GM12865 (cell line): ENCODE data around the gene IER3IP1.

Source experiments
- DNase-seq: peaks from one replicate; pipeline ENCODE4 v3.0.0; 2010; ENCODE audit warnings: low read depth
- H3K4me3 ChIP-seq: 2 replicates; pipeline ENCODE4 v1.5.1; 2011; ENCODE audit warnings: mild to moderate bottlenecking, low read depth, low read length, control low read depth
- TF ChIP-seq, protein P1 (sequence below): IDR thresholded peaks from 2 replicates; pipeline ENCODE4 v1.5.1; 2011; ENCODE audit warnings: low read length, control low read depth, low read depth, inconsistent platforms; ENCODE audit not compliant: insufficient read depth; ENCODE audit errors: missing control alignments

Gene IER3IP1

DNA sequence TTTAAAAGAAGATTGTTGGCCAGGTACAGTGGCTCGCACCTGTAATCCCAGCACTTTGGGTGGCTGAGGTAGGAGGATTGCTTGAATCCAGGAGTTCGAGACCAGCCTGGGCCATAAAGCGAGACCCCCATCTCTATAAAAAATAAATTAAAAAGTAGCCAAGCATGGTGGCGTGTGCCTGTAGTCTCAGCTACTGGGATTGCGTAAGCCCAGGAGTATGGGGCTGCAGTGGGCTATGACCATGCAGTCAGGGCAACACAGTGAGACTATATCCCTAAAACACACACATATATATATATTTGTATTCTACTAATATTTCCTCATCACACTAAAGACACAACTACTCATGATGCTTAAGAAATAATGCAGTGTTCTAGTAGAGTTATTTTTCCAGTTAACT, 33.0 kb downstream of the IER3IP1 start:
- no peak for DNase-seq
- TF ChIP-seq, protein P1, sequence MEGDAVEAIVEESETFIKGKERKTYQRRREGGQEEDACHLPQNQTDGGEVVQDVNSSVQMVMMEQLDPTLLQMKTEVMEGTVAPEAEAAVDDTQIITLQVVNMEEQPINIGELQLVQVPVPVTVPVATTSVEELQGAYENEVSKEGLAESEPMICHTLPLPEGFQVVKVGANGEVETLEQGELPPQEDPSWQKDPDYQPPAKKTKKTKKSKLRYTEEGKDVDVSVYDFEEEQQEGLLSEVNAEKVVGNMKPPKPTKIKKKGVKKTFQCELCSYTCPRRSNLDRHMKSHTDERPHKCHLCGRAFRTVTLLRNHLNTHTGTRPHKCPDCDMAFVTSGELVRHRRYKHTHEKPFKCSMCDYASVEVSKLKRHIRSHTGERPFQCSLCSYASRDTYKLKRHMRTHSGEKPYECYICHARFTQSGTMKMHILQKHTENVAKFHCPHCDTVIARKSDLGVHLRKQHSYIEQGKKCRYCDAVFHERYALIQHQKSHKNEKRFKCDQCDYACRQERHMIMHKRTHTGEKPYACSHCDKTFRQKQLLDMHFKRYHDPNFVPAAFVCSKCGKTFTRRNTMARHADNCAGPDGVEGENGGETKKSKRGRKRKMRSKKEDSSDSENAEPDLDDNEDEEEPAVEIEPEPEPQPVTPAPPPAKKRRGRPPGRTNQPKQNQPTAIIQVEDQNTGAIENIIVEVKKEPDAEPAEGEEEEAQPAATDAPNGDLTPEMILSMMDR, result no peak
- no peak overlapping the region for H3K4me3 ChIP-seq

DNA sequence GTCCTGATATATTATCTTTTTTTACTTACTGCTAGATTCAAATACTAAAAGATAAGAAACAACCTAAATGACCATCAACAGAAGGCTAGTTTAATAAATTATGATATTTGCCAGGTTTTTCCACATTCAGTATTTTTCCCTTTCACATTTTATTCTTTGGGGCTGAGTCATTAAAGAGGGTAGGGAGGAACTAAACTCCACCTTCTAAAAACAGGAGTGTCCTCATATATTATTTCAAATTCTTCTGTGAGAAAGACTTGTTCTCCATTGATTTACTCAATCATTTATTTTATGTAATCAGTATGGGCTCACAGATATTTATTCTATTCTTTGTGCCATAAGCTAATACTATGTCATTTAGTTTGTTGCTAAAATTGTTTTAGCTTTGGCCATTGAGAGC, 34.9 kb downstream of the IER3IP1 start:
- H3K4me3 ChIP-seq, result no peak overlapping the region
- TF ChIP-seq, protein P1, result no peak
- DNase-seq, result no peak

DNA sequence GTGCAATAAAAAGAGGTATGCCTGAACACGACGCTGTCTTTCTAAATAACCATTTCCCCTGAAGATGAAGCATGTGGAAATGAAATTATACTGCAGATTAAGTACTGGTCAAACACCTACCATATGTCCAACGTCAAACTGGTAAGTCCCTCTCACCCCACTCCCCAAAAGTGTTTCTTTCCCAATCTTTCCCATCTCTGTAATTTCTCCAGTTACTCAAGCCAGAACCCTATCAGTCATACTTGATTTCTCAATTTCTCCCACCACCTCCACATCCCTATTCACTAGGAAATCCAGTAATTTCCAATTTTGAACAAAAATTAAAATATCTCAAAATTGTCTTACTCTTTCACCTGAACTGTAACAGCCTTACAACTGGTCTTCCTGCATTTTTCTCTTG, 55.0 kb downstream of the IER3IP1 start:
- TF ChIP-seq, protein P1, result no peak

DNA sequence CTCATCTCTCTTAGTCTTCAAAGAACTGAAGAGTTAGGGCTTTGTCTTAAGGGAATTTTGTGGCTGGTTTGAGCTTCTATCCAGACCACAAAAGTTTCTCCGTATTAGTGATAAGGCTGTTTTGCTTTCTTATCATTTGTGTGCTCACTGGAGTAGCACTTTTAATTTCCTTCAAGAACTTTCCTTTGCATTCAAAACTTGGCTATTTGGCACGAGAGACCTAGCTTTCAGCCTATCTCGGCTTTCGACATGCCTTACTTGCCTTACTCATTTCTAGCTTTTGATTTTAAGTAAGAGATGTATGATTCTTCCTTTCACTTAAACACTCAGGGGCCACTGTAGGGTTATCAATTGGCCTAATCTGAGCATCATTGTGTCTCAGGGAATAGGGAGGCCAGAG, 55.7 kb downstream of the IER3IP1 start:
- TF ChIP-seq, protein P1, result no peak
- peak; percentile 82 for DNase-seq
- no peak overlapping the region for H3K4me3 ChIP-seq

More for the DNA sequence above, 55.0 kb downstream of the IER3IP1 start:
- no peak overlapping the region for H3K4me3 ChIP-seq
- DNase-seq, result no peak

DNA sequence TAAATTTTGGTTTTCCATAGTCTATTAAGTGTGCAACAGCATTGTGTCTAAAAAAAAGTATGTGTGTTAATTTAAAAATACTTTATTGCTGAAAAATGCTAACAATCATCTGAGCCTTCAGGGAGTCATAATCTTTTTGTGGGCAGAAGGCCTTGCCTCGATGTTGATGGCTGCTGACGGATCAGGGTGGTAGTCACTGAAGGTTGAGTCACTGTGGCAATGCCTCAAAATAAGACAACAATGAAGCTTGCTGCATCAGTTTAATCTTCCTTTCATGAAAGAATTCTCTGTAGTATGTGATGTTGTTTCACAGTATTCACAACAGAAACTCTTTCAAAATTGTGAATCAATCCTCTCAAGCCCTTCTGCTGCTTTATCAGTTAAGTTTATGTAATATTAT, 57.2 kb downstream of the IER3IP1 start:
- TF ChIP-seq, protein P1, result no peak
- DNase-seq, result no peak
- no peak overlapping the region for H3K4me3 ChIP-seq

DNA sequence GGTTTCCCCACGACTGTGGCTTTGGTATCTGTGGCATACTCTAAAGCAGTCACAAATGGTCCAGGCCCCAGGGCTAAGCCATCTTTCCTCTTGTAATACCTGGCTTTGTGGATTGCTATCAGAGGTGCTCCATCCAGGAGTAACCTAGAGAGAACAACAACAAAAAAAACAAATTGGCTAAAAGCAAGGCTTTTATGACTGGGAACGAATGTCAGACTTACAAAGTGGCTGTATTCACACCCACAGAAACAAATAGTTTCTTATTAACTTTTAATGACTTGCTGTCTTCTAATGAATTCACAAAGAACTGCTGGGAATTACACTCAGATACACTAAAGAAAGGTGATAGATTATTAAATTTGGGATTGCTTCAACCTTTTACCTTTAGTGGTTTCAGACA, 61.0 kb downstream of the IER3IP1 start:
- TF ChIP-seq, protein P1, result no peak
- no peak for DNase-seq
- H3K4me3 ChIP-seq, result no peak overlapping the region

DNA sequence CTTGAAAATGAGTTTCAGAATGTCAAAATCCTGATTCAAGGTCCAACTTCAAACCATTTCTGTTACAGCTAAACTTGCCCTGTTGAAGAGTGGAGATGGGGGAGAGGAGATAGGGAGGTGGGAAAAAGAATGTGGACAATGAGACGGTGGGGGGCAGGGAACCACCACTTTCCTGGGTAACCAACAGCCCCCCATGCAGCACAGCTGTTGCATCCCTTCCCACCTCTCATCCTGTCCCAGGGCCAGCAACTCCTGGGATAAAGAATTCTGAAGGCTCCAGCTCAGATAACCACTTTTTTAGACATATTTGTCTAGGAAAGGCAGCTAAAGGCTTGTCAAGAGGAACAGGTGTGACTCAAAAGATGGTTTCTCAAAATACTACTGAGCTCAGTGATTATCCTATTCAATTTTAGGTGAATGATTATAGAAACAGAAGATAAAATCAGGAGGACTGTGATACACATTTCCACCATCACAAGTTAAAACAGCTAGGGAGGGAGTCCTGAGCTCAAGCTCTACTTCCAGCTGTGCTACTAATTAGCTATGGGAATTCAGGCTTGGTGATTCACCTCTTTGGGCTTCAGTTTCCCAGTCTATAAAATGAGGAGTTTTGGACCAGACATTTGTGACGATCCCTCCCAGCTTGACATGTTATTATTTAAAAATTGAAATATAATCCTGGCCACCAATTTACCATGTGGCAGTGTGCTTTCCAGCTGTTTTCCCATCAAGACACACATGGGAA, 62.2 kb downstream of the IER3IP1 start:
- TF ChIP-seq, protein P1, result no peak
- H3K4me3 ChIP-seq, result no peak overlapping the region

More for the DNA sequence above, 62.2 kb downstream of the IER3IP1 start:
- DNase-seq, result no peak
